Measurements from ENCODE around the gene KCNN3. TPM values are rescaled to one million over a fixed set of nuclear protein-coding genes. Genes with fewer than 3 reads are reported as not detected.

Gene KCNN3
- total RNA-seq, 3 donors from 2014 or later (not counting 1 experiment from before 2014, with no cell fraction given) = 0.05 to 0.95 TPM; not detected in 1

- Mint-ChIP-seq H3K36me3 (no peaks in the 10 kb centered on the region), H3K9me3 (no peaks in the 10 kb centered on the region), H3K4me3 (no peak overlapping the region), H3K27ac (no peak overlapping the region), H3K4me1 (peaks cover 14 to 43% of the 10 kb centered on the region in 2 donors), H3K27me3 (ENCODE audit: low read depth in 2 of 2) (peaks cover 12 to 28% of the 10 kb centered on the region in 2 donors)
- 87% methylated on average over 8 of the region's 8 CpGs for WGBS (ENCODE audit: insufficient coverage)
- no peaks in the 10 kb centered on the region for H3K36me3 ChIP-seq (ENCODE audit: control insufficient read depth, insufficient read depth, low read length)
- no peaks in the 10 kb centered on the region for H3K9me3 ChIP-seq (ENCODE audit: control insufficient read depth, insufficient read depth, low read length)
- intact Hi-C loops (cut with micrococcal nuclease) = no loop called here
- no peaks in the 10 kb centered on the region for H3K27me3 ChIP-seq (ENCODE audit: control insufficient read depth, insufficient read depth, low read length)
- H3K27ac ChIP-seq (ENCODE audit: low read length) = no peak overlapping the region
- no peak for ATAC-seq
- H3K4me3 ChIP-seq (ENCODE audit: low read length) = no peak overlapping the region
- H3K4me1 ChIP-seq (ENCODE audit: control insufficient read depth, insufficient read depth, low read length) = peaks cover 45% of the 10 kb centered on the region
- DNase-seq = peak; percentile 9 to 30
- no peak for TF ChIP-seq CTCF (IDR thresholded peaks at IDR 0.05)
Measured at GRCh38 chr1:154749078-154749760, 120.9 kb downstream of the KCNN3 start.

GRCh38 chr1:154748405-154748775, 121.7 kb downstream of the KCNN3 start:
- Histone ChIP-seq H3K4me3 (ENCODE audit: low read length) (no peak overlapping the region), H3K27ac (ENCODE audit: low read length) (peak overlapping the region; percentile 63), H3K9me3 (ENCODE audit: control insufficient read depth, insufficient read depth, low read length) (no peaks in the 10 kb centered on the region), H3K27me3 (ENCODE audit: control insufficient read depth, insufficient read depth, low read length) (no peaks in the 10 kb centered on the region), H3K4me1 (ENCODE audit: control insufficient read depth, insufficient read depth, low read length) (peaks cover 53% of the 10 kb centered on the region), H3K36me3 (ENCODE audit: control insufficient read depth, insufficient read depth, low read length) (no peaks in the 10 kb centered on the region)
- DNase-seq = no peak
- no peaks in the 10 kb centered on the region for H3K9me3 Mint-ChIP-seq
- TF ChIP-seq CTCF (IDR thresholded peaks at IDR 0.05) = no peak
- peaks cover 16 to 28% of the 10 kb centered on the region in 2 donors for H3K27me3 Mint-ChIP-seq (ENCODE audit: low read depth in 2 of 2)
- H3K27ac Mint-ChIP-seq = peak overlapping the region; percentile 35 to 90
- H3K4me3 Mint-ChIP-seq = peak overlapping the region; percentile 52
- WGBS (ENCODE audit: insufficient coverage) = 38% methylated on average over 2 of the region's 2 CpGs
- intact Hi-C loops (cut with micrococcal nuclease) = no loop called here
- peaks cover 14 to 43% of the 10 kb centered on the region in 2 donors for H3K4me1 Mint-ChIP-seq
- H3K36me3 Mint-ChIP-seq = no peaks in the 10 kb centered on the region
- ATAC-seq = peak in 2 of 3 donors; percentile 8 to 56

GRCh38 chr1:154747740-154748404, 122.2 kb downstream of the KCNN3 start:
- H3K36me3 ChIP-seq (ENCODE audit: control insufficient read depth, insufficient read depth, low read length) = no peaks in the 10 kb centered on the region
- Mint-ChIP-seq H3K27me3 (ENCODE audit: low read depth in 2 of 2) (peaks cover 19 to 23% of the 10 kb centered on the region in 2 donors), H3K9me3 (no peaks in the 10 kb centered on the region), H3K4me1 (peaks cover 14 to 43% of the 10 kb centered on the region in 2 donors), H3K27ac (peak overlapping the region; percentile 35 to 90), H3K4me3 (peak overlapping the region; percentile 52), H3K36me3 (no peaks in the 10 kb centered on the region)
- DNase-seq = peak in 1 of 2 donors; percentile 71
- intact Hi-C loops (cut with micrococcal nuclease) = no loop called here
- H3K4me3 ChIP-seq (ENCODE audit: low read length) = no peak overlapping the region
- ATAC-seq = peak; percentile 81 to 91 (median 86)
- no peaks in the 10 kb centered on the region for H3K27me3 ChIP-seq (ENCODE audit: control insufficient read depth, insufficient read depth, low read length)
- WGBS (ENCODE audit: insufficient coverage) = 13% methylated on average over 19 of the region's 20 CpGs
- TF ChIP-seq CTCF (IDR thresholded peaks at IDR 0.05) = no peak
- H3K4me1 ChIP-seq (ENCODE audit: control insufficient read depth, insufficient read depth, low read length) = peaks cover 57% of the 10 kb centered on the region
- H3K27ac ChIP-seq (ENCODE audit: low read length) = peak overlapping the region; percentile 63
- no peaks in the 10 kb centered on the region for H3K9me3 ChIP-seq (ENCODE audit: control insufficient read depth, insufficient read depth, low read length)
